ENCODE results near the gene CEP350.

CEP350 gene

GRCh38 chr1:180061019-180061418, 106.4 kb downstream of the CEP350 start:
- DNase-seq (ENCODE audit: low read depth) = no peak

GRCh38 chr1:180062452-180062971, 107.9 kb downstream of the CEP350 start:
- no peak for DNase-seq (ENCODE audit: low read depth)

DNA sequence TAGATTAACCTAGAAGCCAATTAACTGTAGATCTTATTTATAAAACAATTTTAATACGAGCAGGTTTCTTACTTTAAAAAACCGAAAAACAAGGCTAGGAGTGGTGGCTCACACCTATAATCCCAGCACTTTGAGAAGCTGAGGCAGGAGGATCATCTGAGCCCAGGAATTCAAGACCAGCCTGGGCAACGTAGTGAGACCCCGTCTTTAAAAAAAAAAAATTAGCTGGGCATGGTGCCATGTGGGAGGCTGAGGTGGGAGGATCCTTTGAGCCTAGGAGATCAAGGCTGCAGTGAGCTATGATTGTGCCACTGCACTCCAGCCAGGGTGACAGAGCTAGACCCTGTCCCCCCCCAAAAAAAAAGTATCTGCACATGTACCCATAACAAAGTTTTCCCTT, 110.8 kb downstream of the CEP350 start:
- DNase-seq (ENCODE audit: low read depth) = no peak

DNA sequence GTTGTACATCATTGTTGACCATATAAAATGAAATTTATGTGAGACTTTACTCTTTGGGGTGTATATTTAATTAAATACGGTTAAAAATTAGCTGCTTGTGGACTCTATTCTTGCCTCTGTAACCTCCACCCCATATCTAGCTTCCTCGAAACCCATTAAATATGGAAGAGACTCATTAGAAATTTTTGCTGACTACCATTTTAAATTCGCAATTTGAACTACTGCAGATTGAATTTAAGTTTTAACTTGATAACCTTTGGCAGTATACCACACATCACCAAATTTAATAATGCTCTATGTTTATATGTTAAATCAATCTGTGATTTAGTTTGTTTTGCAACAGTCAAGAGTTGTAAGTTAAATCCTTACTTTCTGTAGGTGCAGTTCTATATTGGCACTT, 111.5 kb downstream of the CEP350 start:
- no peak for DNase-seq (ENCODE audit: low read depth)

DNA sequence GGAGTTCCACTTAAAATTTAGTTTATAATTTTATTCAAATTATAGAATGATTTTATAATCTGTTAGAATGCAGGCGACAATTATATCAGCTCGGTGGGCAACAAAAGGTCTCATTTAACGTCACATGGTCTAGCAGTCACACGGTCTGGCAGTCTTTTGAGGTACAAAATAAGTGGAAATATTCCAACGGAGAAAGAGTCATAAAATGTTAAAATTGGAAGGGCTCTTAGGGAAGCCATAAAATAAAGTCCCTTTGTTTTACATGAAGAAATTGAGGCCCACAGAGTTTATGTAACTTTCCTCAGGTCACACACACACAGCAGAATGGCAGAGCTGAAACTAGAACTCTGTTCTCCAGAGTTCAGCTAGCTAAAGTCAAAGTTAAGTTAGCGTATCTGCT, 115.7 kb downstream of the CEP350 start:
- no peak for DNase-seq (ENCODE audit: low read depth)

- no peak for DNase-seq (ENCODE audit: low read depth)
Observed at GRCh38 chr1:180071759-180072158, 117.1 kb downstream of the CEP350 start.

DNA sequence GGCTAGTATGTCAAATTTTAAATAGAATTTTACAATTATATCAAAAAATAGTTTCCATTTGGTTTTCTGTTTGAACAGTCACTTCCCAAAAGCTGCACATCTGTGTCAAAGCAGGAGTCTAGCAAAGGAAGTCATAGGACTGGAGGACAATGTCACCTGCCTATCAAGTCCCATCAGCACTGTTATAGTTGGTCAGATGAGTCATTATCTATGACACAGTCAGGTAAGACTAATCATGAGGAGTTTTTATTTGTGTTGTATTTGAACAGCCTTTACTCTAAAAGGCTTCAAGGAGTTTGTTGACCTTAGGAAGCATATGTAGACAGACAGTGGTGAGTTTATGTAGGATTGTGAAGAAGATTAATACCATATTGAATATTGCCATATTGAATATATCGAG, 125.8 kb downstream of the CEP350 start:
- no peak for DNase-seq (ENCODE audit: low read depth)

DNA sequence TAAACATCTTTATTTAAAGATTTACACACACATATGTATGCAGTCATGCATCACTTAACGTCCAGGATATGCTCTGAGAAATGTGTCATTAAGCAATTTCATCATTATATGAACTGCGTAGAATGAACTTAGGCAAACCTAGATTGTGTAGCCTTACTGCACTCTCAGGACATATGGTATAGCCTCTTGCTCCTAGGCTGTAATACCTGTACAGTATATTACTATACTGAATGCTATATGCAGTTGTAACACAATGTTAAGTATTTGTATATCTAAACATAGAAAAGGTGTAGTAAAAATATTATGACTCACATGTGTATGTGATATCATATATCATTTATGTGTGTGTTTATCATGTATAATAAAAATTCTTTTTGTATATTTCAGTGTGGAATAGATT, 126.9 kb downstream of the CEP350 start:
- no peak for DNase-seq (ENCODE audit: low read depth)

DNA sequence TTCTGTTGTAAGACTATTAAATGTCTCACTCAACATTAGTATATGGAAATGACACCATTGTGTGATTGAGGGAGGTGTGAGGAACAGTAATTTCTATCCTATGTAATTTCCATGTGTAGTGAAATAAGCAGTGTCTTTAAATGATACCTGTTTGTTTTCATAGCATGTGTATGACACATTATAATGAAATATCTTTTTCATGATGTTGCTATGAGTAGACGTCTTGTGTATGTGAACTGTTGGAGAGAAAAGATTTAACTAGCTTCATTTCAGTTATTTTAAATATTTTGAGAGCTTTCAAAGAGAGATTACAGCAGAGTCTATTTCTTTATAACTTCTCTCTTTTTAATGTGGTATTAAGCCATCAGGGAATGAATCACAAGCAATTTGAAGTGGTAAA, 128.6 kb downstream of the CEP350 start:
- DNase-seq (ENCODE audit: low read depth) = no peak

- DNase-seq (ENCODE audit: low read depth) = no peak
Observed at GRCh38 chr1:180084867-180085266, 130.3 kb downstream of the CEP350 start.

DNA sequence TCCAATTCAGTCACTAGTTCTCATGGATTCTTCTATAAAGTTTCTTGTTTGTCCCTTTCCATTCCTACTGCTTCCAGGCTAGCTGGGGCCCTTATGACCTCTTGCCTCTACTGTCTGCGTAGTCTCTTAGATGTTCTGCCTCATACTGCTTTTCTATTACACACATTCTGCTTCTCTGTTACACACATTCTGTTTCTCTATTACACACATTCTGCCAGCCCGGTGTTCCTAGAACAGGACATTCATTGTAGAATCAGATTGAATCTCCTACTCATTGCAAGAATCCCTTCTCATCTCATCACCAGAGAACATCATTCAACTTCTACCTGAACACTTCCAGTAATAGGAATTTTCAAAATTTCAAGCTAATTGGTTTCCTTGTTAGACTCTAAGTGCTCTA, 130.7 kb downstream of the CEP350 start:
- DNase-seq (ENCODE audit: low read depth) = no peak

DNA sequence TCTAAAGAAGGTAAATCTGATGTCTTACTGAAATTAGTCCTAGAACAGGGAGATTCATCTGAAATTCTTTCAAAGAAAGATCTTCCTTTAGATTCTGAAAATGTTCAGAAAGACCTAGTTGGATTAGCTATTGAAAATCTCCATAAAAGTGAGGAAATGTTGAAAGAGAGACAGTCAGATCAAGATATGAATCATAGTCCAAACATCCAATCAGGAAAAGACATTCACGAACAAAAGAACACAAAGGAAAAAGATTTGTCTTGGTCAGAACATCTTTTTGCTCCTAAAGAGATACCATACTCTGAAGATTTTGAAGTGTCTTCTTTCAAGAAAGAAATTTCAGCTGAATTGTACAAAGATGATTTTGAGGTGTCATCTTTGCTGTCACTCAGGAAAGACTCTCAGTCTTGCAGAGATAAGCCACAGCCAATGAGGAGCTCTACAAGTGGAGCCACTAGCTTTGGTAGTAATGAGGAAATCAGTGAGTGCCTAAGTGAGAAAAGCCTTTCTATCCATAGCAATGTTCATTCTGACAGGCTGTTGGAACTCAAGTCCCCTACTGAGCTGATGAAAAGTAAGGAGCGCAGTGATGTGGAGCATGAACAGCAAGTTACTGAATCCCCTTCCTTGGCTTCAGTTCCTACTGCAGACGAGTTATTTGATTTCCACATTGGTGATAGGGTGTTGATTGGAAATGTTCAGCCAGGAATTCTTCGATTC, 138.5 kb downstream of the CEP350 start:
- DNase-seq (ENCODE audit: low read depth) = no peak

GRCh38 chr1:180094705-180095295, 140.2 kb downstream of the CEP350 start:
- no peak for DNase-seq (ENCODE audit: low read depth)

DNA sequence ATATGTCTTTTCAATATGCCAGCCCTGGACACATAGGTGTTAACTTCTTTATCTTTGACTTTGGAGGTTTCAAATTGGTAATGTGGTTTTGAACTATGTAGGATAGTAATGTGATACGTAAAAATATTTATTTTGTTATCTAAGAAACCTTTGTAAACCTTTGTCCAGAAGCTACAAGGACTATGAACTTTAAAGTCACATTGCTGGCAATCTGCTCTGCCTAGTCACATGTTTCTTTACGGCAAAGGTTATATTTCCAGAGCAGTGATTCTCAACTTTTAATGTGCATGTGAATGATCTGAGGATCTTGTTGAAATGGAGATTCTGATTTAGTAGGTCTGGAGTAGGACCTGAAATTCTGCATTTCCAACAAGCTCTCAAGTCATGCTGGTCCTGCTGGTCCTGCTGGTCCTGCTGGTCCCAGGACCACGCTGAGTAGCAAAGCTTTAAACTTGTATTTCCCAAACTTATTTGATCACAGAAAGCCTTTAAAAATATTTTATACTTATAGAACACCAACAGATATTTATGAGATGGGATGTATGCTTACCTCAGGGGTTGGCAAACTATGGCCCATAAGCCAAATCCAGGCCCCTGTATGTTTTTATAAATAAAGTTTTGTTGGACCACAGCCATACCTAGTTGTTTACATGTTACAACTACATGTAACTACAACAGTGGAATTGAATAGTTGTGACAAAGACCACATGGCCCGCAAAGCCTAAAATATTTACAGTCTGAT, 142.1 kb downstream of the CEP350 start:
- DNase-seq (ENCODE audit: low read depth) = no peak

DNA sequence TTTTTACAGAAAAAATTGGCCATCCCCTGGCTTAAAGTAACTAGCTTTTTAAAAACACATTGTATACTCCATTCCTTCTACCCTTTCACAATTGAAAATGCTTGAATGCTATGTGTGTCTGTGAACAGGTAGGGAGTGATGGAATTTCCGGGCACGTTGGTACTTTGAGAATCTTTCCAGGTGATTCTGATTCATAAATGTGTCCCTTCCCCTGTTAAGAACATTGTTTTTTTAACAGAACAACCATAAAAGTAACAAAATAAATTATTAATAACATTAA, 142.7 kb downstream of the CEP350 start:
- DNase-seq (ENCODE audit: low read depth) = no peak

DNA sequence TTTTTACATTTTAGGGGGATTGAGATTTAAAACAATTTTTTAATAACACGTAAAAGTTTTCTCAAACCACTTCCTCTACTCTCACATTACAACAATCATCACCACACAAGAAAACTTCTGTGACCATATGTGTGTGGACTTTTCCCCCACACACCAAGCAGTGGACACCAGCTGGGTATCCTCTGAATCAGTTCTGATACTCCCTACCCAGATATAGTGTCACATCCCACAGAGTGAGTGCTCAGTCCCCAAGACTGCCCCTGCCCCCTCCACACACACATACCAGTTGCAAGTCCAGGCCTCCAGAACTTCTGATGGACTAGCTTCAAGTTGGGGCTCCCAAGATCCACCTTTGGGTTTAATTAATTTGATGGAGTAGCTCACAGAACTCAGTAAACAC, 146.8 kb downstream of the CEP350 start:
- DNase-seq (ENCODE audit: low read depth) = no peak

DNA sequence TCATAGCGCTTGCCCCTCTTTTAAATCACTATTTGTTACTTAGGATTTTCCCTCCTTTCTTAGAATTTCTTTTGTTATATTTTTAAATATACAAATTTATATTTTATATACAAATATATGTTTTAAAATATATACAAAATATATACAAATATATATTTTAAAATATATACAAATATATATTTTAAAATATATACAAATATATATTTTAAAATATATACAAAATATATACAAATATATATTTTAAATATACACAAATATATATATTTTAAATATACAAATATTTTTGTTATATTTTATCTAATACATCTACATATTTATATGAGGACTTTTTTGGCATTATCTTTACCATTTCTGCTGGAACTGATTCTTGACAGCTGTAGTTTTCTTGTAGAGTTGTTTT, 149.2 kb downstream of the CEP350 start:
- DNase-seq (ENCODE audit: low read depth) = no peak

GRCh38 chr1:180112091-180112490, 157.5 kb downstream of the CEP350 start:
- no peak for DNase-seq (ENCODE audit: low read depth)

DNA sequence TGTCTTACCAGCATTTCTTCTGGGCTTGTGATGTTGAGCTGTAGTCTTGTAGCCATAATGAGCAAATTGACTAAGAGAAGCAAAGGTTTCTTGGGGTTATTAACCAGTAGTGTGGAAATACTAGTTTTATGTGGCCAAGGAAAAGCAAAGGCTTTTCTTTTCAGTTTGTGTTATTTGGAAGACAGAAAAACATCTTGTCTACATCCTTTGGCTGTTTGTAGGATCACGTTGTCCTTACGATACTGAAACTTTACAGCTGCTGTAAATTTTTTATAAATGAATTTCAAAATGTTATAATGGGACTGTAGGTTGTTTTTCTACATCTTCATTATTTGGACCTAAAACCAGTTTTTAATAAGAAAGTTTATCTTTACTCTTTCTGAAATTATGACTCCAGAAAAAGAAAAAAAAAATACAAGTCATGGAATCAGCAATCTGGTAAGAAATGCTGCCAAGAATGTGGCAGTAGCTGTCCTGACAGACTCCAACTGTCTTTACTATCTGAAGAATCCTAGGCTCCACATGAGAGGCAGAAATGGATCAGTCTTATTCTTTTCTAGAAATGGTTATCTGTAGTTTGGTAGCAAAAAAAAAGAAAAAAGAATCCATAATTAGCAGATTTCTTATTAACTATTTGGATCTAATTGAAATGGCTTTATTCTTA, 158.5 kb downstream of the CEP350 start:
- DNase-seq (ENCODE audit: low read depth) = no peak

DNA sequence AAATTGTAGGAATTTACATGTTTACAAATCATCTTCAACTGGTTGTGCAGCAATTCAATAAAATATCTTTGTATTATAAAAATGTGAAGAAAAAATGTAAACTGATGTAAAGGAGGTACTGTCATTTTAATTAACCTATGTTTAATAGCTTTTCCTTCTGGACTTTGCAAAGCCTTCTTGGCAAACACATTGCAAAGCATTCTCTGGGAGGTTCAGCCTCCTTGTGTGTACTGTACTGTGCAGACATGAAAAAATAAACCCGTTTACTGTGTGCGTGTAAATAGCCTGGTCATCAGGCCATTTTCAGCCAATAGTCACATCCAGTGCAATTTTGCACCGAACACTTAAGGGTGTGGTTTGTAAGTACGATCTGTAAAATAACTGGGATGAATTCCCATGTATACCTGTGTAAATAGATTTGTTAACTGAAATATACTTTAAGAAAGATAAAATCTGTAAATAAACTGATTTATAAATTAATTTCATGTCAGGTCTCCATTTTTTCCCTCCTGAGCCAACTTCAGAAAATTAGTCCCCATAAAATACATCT, 159.9 kb downstream of the CEP350 start:
- DNase-seq (ENCODE audit: low read depth) = no peak

GRCh38 chr1:180116964-180117763, 162.6 kb downstream of the CEP350 start:
- no peak for DNase-seq (ENCODE audit: low read depth)

GRCh38 chr1:180117764-180118116, 163.1 kb downstream of the CEP350 start:
- DNase-seq (ENCODE audit: low read depth) = peak; percentile 59

Data from stromal cell of bone marrow (primary cell).